ENCODE data around the gene GCNT2. TPM values are rescaled to one million over a fixed set of nuclear protein-coding genes. Genes with fewer than 3 reads are reported as not detected.

GCNT2 gene
- total RNA-seq, 1 donor = under 0.01 TPM

- no peak for DNase-seq (ENCODE audit: low read depth)
- H3K4me3 ChIP-seq (ENCODE audit: low read depth, low read length) = no peak overlapping the region
- no peak for TF ChIP-seq CTCF (IDR thresholded peaks at IDR 0.05; ENCODE audit: insufficient read depth, low read depth, low read length)
Measured at GRCh38 chr6:10535193-10535592, 14.0 kb downstream of the GCNT2 start.

- no peak for TF ChIP-seq CTCF (IDR thresholded peaks at IDR 0.05; ENCODE audit: insufficient read depth, low read depth, low read length)
- no peak for DNase-seq (ENCODE audit: low read depth)
Measured at GRCh38 chr6:10537726-10538125, 16.6 kb downstream of the GCNT2 start.

GRCh38 chr6:10540073-10540746, 19.1 kb downstream of the GCNT2 start:
- no peak overlapping the region for H3K4me3 ChIP-seq (ENCODE audit: low read depth, low read length)
- DNase-seq (ENCODE audit: low read depth) = no peak
- TF ChIP-seq CTCF (IDR thresholded peaks at IDR 0.05; ENCODE audit: insufficient read depth, low read depth, low read length) = no peak

More at GRCh38 chr6:10537726-10538125, 16.6 kb downstream of the GCNT2 start:
- H3K4me3 ChIP-seq (ENCODE audit: low read depth, low read length) = no peak overlapping the region

DNA sequence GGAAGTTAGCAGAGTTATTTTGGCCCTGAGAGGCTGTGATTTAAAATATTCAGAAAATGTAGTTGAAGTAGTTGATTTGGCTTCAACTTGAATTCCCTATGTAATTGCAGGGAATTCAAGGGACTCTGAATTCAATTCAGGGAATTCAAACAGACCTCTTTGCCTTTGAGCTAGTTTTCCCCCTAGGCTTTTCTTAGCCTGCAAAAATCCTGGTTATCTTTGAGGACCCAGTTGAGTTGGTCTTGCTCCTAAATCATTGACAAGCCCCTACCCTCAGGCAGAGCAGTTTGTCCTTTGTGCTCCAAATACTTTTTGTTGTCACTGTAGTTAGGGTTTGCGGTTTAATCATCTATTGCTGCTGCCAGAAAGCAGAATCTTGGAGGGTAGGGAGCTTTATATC, 20.4 kb downstream of the GCNT2 start:
- DNase-seq (ENCODE audit: low read depth) = no peak
- no peak for TF ChIP-seq CTCF (IDR thresholded peaks at IDR 0.05; ENCODE audit: insufficient read depth, low read depth, low read length)
- no peak overlapping the region for H3K4me3 ChIP-seq (ENCODE audit: low read depth, low read length)

DNA sequence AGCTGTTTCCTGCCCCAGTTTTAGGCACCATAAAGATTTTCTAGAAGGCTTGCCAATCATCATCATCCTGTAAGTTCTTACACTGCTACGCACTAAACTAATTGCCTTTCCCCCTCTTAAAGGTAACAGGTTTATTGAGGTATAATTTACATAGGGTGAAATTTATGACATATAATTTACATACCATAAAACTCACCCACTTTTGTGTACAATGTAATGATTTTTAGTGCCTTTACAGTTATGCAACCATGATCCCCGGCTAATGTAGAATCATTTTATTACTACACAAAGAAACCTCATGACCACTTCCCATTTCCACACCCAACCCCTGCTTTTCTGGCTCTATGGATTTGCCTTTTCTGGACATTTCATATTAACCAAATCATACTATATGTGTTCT, 21.1 kb downstream of the GCNT2 start:
- no peak for DNase-seq (ENCODE audit: low read depth)
- H3K4me3 ChIP-seq (ENCODE audit: low read depth, low read length) = no peak overlapping the region
- no peak for TF ChIP-seq CTCF (IDR thresholded peaks at IDR 0.05; ENCODE audit: insufficient read depth, low read depth, low read length)

DNA sequence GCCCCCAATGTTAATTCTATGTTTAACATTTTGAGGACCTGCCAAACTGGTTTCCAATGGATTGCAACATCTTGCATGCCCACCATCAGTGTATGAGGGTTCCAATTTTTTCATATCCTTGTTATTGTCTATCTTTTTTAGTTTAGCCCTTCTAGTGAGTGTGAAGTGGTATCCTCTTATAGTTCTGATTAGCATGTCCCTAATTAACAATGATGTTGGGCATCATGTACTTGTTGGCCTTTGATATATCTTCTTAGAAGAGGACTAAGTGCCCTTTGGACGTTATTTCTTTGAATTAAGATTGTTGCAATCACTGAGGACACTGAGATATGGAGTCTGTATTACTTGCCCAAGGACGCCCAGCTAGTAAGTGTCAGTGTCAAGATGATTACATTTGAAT, 22.3 kb downstream of the GCNT2 start:
- DNase-seq (ENCODE audit: low read depth) = no peak
- H3K4me3 ChIP-seq (ENCODE audit: low read depth, low read length) = no peak overlapping the region
- no peak for TF ChIP-seq CTCF (IDR thresholded peaks at IDR 0.05; ENCODE audit: insufficient read depth, low read depth, low read length)

DNA sequence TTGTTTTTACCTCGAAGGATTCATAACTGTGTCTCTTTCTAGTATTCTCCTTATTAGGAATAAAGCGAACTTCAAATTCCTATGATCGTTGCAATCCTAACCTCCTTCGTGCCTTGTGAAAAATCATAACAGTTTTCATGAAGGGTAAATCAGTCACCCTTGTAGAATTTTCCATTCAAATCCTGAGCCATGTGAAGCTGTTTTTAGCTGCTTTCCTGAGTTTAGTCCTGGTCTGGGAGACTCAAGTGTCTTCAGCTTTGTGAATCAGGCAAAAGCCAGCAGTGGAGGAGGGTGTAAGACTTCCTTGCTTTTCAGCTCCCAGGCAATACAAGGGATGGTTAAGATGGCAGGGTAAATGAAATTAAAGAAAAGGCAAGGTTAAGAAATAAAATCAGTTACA, 24.3 kb downstream of the GCNT2 start:
- no peak overlapping the region for H3K4me3 ChIP-seq (ENCODE audit: low read depth, low read length)
- no peak for DNase-seq (ENCODE audit: low read depth)
- no peak for TF ChIP-seq CTCF (IDR thresholded peaks at IDR 0.05; ENCODE audit: insufficient read depth, low read depth, low read length)
